Vagina (tissue), 2 donors: ENCODE measurements around the gene ATP2A3.

ENCODE experiments used
- CTCF ChIP-seq, 3 experiments: fragments of 450-650 bp in 2 of 3; fragments of 200-600 bp in 1 of 3; sonication (generic) in 1 of 3; IDR thresholded peaks; one replicate each; pipeline ENCODE4 v1.5.1; 2017 to 2019; ENCODE audit warnings: antibody characterized with exemption in 3 of 3, mild to moderate bottlenecking in 2 of 3, moderate library complexity in 2 of 3
- POLR2A ChIP-seq, 2 donors: fragments of 450-650 bp; IDR thresholded peaks; one replicate each; pipeline ENCODE4 v1.6.1; 2017; ENCODE audit warnings: antibody characterized with exemption in 2 of 2, mild to moderate bottlenecking in 2 of 2, moderate library complexity in 2 of 2

- no peak for TF ChIP-seq POLR2A (IDR thresholded peaks at IDR 0.05)
- TF ChIP-seq CTCF (IDR thresholded peaks at IDR 0.05), result no peak
These were observed 9.4 kb upstream of the ATP2A3 start for GRCh38 chr17:3973495-3974137.
